ENCODE measurements around the gene MFSD6.

DNA sequence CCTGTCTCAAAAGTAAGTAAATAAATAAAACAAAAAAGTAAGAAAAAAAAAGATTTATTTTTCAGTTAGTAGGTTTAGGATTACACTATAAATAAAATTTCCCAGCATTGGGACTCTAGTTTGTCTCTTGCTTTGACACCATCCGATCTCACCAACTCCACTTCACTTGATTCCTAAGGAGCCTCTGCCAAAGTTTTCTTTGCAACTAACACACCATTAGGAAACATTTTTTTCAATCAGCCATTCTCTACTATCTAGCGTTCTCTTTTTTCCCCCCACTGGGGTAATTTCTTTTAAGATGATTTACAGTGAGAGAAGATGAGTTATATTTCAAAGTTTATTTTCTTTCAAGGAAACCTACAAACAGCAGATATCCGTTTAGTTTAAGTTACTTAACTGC lies 136.9 kb downstream of the MFSD6 start:
- TF ChIP-seq POLR2A (IDR thresholded peaks at IDR 0.05; ENCODE audit: low read length) (no peak), GATA1 (IDR thresholded peaks at IDR 0.05; ENCODE audit: low read depth, low read length) (no peak)
